NK-92 (cell line): ENCODE results near the gene HS3ST1.
"Not testable (repeated sequence)": the region's sequence is repeated elsewhere in the genome, so short reads cannot be mapped to it uniquely, and the experiment has no call there.

ENCODE experiments used
- DNase-seq: peaks from one replicate; lab custom pipeline; 2025; ENCODE audit not compliant: unreplicated experiment; lab: John Stamatoyannopoulos, UW

The HS3ST1 gene

DNA sequence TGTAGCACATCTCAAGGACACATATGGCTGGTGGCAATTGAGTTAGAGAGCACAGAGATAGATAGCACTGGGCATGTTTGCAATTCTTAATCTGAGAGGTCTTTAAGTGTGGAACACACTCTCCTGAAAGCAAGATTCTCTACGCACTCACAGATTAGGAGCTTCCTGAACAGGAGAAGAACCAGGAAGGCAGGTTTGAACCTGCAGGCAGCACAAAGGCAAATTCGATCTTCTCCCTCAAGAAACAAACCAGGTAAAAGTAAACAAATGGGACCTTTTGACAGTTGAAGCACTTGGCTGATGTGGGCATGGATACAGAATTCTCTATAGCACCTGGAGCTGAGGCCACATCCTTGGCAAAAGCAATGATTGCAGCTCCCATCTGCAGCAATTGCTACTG is 24.3 kb downstream of the HS3ST1 start:
- no peak for DNase-seq

DNA sequence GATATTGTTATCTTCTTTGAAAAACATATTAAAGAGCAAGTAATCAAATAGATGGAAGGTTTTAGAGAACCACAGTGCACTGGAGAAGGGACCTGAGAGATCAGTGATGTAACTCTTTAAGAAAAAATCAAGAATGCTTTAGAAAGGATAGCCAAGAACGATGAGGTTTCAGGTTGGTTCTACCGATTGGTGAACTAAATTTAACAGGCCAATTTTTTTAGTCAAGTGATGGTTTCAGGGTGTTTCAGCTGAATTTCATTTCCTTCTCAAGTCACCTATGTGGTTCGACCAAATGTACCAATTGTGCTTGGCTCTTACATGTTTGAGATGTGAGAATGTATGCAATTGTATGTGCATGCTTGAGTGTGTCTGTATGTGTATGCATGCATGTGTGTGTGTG is 26.5 kb downstream of the HS3ST1 start:
- no peak for DNase-seq

DNA sequence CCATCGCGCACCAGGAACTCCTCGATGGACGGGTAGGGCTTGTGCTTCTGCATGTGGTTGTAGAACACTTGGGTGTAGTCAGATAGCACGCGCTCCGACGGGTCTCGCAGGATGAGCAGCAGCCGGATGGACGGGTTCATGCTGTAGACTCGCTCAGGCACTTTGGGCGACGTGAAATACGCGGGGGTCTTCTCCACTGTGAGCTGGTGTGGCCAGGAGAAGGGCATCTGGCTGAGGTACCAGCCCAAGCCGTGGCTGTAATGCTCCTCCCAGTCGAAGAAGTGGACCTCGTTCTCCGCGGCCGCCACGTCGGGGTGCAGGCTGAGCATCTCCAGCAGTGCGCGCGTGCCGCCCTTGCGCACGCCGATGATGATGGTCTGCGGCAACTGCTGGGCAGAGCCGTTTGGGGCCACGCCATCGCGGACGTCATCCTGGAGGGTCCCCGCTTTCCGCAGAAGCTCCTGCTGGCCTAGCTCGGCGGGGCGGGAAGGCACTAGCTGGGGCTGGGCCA is 29.2 kb downstream of the HS3ST1 start:
- DNase-seq, result no peak

DNA sequence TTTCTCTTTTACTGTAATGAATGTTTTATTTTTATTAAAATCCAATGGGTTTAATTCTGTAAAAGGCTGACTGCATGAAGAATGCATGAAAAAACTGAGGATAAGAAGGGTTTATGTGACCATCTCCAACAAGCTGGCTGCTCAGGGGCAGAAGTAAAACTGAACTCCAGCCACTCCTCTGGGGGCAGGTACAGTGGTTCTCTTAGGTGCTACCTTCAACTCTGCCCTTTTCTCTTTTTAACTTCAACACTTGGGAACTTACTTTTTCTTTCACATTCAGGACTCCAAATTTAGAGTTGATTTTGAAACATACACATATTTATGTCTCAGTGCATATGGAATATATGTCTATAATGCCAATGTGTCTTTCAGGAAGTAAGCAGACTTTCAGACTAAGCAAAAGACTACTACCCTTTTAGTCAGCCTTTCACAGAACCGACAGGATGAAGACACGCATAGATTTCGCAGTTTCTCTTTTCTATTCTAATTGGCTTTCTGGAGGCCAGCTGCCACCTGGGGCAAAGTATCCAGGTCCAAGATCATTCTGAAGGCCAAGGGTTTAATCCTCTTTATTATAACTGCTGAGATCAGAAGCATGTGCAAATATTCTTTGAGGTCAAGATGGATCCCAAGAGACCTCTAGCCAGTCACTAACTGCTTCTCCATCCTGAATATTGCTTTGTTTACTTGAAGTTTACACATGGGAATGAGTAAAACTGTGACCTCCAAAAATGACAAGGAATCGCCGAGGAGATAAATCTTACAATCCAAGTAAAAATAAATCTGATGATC is 30.7 kb downstream of the HS3ST1 start:
- DNase-seq, result no peak

DNA sequence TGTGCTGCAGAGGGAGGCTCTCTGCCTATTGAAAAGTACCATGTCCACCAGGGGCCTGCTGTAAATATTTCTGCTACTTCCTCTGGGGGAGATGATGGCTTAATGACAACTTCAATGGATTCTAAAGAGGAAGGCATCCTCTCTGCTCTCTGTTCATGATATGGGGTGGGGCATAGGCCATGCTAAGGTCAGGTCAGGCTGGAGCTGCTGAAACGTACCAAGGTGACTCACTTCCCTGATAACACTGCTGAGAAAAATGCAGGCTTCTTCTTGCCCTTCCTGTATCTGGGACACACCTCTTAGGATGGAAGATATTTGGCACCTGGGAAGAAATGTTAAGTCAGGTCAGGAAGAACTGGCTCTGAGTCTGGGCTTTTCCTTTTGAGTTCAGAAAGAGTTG is 31.5 kb downstream of the HS3ST1 start:
- DNase-seq, result no peak

DNA sequence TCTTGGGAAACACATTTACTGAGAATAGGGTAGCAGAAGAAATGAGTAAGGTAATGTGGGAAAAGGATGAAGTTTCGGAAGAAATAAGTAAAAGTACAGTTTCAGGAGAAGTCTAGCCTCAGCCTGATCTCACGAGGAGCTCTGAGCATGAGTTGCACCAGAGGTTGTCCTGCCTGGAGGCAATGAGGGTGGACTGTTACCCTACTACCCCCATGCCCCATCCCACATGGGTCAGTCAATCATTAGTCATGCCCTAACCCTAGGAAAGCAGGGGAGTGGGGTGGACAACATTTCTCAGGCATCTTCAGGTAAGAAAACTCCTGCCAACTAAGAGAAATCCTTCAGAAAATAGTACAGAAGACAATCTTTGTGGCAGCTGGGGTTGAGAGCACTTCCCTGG is 35.1 kb downstream of the HS3ST1 start:
- DNase-seq, result no peak

DNA sequence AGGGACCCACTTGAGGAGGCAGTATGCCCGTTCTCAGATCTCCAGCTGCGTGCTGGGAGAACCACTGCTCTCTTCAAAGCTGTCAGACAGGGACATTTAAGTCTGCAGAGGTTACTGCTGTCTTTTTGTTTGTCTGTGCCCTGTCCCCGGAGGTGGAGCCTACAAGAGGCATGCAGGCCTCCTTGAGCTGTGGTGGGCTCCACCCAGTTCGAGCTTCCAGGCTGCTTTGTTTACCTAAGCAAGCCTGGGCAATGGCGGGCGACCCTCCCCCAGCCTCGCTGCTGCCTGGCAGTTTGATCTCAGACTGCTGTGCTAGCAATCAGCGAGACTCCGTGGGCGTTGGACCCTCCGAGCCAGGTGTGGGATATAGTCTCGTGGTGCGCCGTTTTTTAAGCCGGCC is 44.6 kb downstream of the HS3ST1 start:
- not testable (repeated sequence) for DNase-seq

DNA sequence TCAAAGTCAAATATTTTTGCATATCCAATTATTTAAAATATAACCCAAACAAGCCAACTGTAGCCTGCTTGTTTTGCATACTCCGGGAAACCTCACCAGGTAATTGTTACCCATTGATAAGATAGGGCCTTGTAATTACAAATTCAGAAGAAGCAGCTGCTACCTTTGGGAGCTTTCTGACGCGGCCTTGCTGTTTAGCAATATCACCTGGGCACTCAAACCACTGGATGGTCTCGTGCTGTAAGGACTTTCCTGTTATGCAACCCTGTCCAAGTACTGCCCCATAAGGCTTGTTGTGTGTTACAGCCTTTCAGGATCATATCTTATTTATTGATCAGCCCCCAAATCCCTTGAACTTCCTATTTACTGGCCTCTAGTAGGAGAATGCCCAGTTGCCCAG is 52.1 kb downstream of the HS3ST1 start:
- DNase-seq, result no peak

DNA sequence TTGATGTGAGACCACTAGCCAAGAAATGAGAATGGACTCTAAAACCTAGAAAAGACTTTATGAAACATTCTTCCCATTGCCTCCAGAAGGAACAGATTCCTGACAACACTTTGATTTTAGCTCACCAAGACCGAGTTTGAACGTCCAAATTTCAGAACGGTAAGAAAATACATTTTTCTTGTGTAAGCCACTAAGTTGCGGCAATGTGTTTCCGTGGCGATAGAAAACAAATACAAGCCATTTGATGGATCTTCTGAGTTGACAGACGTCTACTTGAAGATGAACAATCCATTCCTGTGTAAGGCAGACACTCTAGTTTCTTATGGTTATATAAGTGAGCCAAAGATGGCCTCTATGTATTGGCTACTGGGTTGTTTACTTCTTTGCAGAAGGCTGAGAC is 52.5 kb downstream of the HS3ST1 start:
- DNase-seq, result no peak

DNA sequence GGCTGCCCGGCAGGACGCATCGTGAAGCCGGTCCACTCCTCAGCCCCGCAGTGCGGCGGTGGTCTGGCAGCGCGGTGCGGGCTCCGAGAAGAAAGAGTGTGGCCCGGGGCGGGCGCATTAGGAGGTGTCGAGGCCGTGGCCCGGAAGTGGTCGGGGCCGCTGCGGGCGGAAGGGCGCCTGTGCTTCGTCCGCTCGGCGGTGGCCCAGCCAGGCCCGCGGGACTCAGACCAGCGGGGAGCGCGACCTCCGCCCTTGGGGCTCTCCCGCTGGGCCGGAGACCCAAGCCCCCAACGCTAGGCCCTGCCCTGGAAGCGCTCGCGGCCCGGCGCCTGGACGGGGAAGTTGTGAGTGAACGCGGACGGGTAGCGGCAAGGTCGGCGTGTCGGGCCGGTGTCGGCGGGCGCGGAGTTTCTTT is 60.0 kb downstream of the HS3ST1 start:
- no peak for DNase-seq

DNA sequence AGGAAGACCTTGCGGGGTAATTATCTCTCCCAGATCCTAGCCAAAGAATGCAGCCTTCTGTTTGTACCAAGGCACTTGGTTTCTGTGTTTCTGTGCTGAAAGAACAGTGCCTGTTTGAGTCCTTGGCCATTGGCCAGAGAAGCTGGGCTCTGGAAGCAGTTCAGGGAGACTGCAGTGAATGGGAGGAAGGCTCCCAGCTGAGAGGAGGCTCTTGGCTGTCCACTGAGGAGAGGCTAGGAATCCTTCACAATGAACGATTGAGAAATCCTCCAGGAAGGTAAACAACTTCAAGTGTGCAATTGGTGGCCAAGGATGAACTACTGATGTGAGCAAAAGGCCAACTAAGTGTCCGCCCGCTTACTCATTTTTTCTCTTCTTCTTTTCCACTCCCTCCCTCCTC is 61.3 kb downstream of the HS3ST1 start:
- DNase-seq, result no peak

DNA sequence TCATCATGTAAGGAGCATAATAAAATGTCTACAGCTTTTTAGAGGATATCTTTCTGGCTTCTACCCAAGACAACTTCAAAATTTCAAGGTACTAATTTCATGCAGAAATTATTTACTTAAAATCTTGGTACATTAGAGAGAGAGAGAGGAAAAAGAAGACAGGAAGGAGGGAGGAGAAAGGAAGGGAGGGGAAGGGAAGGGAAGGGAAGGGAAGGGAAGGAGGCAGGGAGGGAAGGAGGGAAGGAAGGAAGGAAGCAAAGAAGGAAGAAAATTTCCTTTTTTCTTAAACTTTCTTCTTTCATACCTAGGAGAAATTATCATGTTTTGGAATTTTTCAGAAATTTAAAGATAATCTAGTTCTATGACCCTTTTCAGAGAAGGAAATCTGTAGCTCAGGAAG is 61.8 kb downstream of the HS3ST1 start:
- DNase-seq, result no peak

DNA sequence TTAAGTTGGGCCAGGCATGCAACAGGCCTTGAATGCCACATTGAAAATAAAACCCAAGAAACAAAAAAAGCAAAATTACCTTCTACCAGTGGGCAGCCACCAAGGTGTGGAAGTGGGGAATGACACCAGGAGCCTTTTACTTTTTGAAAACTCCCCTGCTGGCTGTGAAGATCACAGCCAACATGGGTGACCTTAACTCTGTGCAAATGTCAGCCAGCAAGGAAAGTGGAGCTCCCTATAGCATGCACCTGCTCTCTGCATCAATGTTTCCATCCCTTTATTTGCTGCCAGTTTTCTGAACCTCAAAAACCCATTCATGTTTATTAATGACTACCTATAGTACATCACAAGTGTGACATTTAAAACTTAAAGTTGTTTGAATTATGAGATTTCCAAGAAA is 63.7 kb downstream of the HS3ST1 start:
- DNase-seq, result no peak

DNA sequence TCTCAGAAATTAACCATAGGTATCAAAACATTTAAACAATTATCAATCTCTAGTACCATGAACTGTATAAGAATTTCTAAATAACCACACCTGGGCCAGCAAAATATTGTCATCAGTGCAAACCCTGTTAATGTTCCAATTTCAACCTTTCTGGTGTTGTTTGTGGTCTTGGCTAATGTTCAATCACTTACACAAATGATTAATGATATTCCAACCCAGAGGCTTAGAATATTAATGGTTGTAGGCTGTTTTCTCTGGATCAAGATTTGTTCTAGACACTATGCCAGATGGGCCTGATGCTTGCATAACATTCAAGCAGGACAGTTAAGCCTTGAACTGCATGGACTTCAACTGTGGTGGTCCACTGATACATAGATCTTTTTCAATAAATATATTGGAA is 69.1 kb downstream of the HS3ST1 start:
- no peak for DNase-seq

DNA sequence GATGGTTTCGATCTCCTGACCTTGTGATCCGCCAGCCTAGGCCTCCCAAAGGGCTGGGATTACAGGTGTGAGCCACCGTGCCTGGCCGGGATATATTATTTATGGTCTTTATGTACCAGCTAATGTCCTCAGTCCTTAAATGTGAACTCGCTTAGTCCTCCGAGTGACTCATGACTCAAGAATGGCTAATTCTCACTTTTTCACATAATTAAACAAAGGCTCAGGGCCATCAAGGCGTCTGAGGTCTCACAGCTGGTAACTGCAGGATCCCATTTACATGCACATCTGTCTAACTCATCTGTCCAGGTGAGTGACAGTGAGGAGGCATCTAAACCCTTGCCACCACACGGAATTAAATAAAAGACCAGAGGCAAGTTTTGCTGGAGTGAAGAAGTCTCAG is 73.5 kb downstream of the HS3ST1 start:
- DNase-seq, result no peak

DNA sequence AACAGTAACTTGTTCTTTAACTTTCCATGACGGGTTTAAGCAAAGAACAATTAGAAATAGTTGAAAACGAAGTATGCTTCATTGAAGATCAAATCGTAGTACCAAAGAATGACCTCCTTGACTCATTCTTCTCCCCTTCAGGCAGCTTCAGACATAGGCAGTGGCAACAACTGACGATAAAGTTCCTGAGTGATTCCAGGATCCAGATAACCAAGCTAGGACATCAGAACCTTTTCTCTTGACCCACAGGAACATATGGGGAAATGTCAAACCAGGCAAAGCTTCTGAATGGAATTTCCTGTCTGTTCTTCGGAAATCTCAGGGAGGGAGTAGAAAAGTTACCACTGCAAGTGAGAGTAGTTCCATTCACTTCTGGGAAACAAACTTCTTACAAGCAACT is 74.2 kb downstream of the HS3ST1 start:
- no peak for DNase-seq

DNA sequence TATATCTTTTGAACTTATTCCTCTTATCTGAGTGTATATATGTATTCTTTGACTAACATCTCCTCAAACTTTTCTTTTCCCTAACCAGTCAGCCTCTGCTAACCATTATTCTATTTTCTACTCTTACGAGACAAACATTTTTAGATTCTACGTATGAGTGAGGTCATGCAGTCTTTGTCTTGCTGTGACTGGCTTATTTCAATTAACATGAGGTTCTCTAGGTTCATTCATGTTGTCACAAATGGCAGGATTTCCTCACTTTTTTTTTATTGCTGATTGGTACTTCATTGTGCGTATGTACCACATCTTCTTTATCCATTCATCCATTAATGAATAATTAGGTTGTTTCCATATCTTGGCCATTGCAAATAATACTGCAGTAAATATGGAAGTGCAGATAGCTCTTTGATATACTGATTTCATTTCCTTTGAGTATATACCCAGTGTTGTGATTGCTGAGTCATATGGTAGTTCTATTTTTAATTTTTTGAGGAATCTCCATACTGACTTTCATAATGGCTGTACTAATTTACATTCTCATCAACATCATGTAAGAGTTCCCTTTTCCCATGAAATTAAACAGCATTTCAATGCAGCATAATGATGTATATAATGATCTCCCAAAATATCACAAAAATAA is 80.1 kb downstream of the HS3ST1 start:
- no peak for DNase-seq

DNA sequence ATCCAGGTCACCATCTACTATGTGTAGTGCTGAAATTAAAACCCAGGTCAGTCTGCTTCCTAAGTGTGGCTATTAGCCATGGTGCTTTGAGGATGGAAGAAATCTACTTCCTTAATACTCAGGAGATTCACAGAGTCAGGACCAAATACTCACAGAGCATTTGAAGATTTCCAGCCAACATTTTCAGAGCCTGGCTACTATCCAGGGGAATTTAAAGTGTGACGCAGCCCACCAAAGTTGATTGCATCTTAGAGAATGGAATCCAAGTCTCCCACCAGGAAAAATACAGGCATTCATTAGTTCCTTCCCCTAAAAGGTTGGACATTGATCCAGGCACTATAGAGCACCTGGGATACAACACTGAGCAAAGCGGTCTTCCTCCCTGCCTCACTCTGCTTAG is 83.8 kb downstream of the HS3ST1 start:
- DNase-seq, result no peak

DNA sequence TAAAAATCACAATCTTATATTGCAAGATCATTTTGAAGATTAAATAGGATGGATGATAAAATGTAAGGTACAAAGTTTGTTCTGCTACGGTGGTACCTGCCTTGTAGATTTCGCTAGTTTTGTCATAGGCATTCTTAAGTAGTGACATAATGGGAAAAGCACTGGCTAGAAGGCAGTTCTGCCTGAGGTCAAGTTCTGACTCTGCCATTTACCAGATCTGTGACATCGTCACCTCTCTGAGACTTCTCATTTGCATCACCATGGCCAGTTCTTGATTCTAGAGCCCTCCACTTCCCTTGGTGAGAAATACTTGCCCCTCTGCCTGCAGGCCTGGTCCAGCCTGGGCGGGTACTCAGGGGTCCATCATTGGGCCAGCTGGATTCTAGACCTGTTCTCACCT is 85.2 kb downstream of the HS3ST1 start:
- DNase-seq, result no peak
